Uterus (tissue), 2 donors: Measurements from ENCODE around the gene TRUB2.

Experiments used
- CTCF ChIP-seq, 4 experiments: fragments of 200-600 bp in 2 of 4; fragments of 450-650 bp in 2 of 4; sonication (generic) in 2 of 4; IDR thresholded peaks; one replicate each; pipeline ENCODE4 v1.5.1; 2016 to 2019; ENCODE audit warnings: antibody characterized with exemption in 4 of 4, mild to moderate bottlenecking in 2 of 4, moderate library complexity in 1 of 4
- POLR2A ChIP-seq, 2 donors: fragments of 450-650 bp; IDR thresholded peaks; one replicate each; pipeline ENCODE4 v1.6.1; 2016; ENCODE audit warnings: antibody characterized with exemption in 2 of 2, mild to moderate bottlenecking in 1 of 2, moderate library complexity in 1 of 2

- TF ChIP-seq CTCF (IDR thresholded peaks at IDR 0.05) (no peak), POLR2A (IDR thresholded peaks at IDR 0.05) (no peak)
Measured at GRCh38 chr9:128360826-128361225, 38.6 kb upstream of the TRUB2 start.
